IPS-18c (cell line): ENCODE measurements around the gene MATN1.

Source experiments
- H3K4me3 ChIP-seq: 2 replicates; pipeline ENCODE4 v1.7.0; 2013; ENCODE audit warnings: low read depth, mild to moderate bottlenecking, low read length, moderate library complexity; ENCODE audit not compliant: insufficient read depth
- H3K9me3 ChIP-seq: one replicate; pipeline ENCODE4 v1.6.1; 2013; ENCODE audit warnings: mild to moderate bottlenecking, low read length, moderate library complexity; ENCODE audit not compliant: control insufficient read depth, insufficient read depth

The MATN1 gene

GRCh38 chr1:30668546-30669327, 54.6 kb downstream of the MATN1 start:
- H3K4me3 ChIP-seq, result no peak overlapping the region
- no peaks in the 10 kb centered on the region for H3K9me3 ChIP-seq

DNA sequence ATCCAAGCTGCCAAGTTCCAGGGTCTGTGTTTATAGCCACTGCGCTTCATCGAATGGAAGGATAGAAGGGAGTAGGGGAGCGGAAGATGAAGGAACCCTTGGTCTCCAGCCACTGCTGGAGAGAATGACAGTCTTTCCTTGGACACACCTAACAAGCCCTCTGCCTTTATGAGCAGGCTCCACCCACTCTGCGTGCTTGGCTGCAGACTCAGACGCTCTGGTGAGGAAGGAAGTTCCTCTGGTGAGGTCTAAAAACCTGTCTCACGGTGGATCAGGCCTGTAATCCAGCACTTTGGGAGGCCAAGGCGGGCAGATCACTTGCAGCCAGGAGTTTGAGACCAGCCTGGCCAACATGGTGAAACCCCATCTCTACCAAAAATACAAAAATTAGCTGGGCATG, 55.4 kb downstream of the MATN1 start:
- no peak overlapping the region for H3K4me3 ChIP-seq
- H3K9me3 ChIP-seq, result no peaks in the 10 kb centered on the region

DNA sequence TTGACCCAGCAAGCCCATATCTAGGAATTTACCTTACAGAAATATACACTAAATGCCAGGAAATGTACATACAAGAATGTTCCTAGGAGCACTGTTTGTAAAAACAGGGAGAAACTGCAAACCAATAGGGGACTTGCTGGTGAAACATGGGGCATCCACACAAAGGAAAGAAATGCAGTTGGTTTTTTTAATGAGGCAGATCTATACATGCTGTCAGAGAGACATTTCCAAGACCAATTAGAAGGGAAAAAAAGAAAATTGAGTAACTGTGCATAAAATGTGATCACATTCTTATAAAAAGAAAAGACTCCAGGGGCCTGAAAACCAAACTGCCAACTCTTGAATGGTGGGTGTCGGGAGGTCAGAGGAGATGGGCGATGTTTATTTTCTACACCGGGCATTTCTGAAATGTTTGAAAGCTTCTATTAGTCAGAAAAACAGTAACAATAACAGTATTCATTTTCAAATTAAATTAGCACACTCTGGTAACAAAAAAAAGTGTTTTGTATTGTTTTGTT, 56.6 kb downstream of the MATN1 start:
- H3K9me3 ChIP-seq, result peaks cover 2% of the 10 kb centered on the region
- H3K4me3 ChIP-seq, result no peak overlapping the region

DNA sequence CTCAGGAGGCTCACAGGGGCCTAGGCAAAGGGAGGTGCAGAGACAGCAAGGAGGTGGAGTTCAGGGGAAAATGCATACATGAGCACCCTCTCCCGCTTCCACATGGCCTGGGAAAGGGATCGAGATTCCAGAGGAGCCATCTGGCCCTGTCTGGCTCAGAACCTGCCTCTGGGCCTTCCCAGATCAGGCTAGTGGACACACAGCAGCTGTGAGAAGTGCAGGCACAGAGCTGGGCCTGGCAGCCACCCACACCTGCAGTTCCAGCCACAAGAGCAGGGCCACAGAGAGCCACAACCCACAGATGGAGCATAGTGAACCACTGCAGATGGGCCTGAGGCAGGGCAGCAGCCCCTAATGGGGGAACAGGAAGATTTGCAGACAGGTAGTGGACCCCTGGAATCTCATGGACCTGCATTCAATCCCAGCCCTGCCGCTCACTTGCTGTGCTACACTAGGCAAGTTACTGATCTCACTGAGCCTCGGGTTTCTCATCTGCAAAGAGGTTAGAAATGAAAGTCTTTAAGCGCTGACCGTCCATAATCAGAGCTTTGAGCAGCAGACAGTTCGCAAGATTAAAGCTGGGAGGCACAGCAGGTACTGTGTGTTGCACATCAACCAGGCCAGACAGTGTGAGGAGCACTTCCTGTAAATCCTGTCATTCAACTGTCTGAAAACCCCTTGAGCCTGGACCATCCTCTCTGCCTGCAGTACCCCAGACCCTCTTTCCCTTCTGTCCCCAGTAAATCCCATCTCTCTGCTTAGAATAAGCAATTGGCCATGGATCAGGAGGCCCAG, 58.0 kb downstream of the MATN1 start:
- Histone ChIP-seq H3K4me3 (no peak overlapping the region), H3K9me3 (peaks cover 2% of the 10 kb centered on the region)

DNA sequence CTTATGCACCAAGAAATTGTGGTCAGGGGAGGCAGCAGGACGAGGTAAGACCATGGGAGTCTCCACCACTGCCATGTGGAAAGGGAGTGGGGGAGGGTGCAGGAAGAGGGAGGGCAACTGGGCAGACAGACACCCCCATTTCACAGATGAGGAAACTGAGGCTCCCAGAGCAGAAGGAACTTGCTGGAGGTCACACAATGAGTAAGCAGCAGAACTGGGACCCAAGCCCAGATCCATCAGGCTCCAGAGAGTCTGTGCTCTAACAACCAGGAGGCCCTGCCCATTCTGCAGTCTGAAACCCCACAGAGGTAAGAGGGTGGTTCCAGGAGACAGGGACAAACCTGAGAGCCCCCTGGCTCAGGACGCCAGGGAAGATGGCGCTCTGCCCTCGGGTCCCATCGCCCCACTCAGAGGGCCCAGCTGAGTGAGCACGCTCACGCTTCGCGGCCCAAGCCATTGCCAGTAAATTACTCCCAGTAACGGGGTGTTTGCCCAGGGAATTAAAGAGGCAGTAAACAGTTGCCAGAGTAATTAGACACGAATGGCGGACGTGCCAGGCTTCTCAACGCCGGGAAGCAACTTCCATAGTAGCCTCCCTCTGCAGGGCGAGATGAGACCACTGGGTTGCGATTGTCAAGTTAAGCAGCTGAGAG, 59.2 kb downstream of the MATN1 start:
- no peak overlapping the region for H3K4me3 ChIP-seq
- H3K9me3 ChIP-seq, result peaks cover 2% of the 10 kb centered on the region

- H3K9me3 ChIP-seq, result peaks cover 3% of the 10 kb centered on the region
- H3K4me3 ChIP-seq, result no peak overlapping the region
Observed at GRCh38 chr1:30663596-30664091, 59.7 kb downstream of the MATN1 start.

GRCh38 chr1:30662291-30662840, 61.0 kb downstream of the MATN1 start:
- H3K4me3 ChIP-seq, result no peak overlapping the region
- peaks cover 4% of the 10 kb centered on the region for H3K9me3 ChIP-seq

- H3K4me3 ChIP-seq, result no peak overlapping the region
- peaks cover 4% of the 10 kb centered on the region for H3K9me3 ChIP-seq
Observed at GRCh38 chr1:30661311-30661710, 62.1 kb downstream of the MATN1 start.
